Right lobe of liver (tissue), 4 donors: ENCODE results near the gene EYA3.

ENCODE experiments used
- POLR2A ChIP-seq: fragments of 450-650 bp; IDR thresholded peaks from one replicate; pipeline ENCODE4 v1.6.1; 2017; ENCODE audit warnings: antibody characterized with exemption, mild to moderate bottlenecking
- TF ChIP-seq, protein P1 (sequence below), 4 donors: fragments of 200-600 bp in 3 of 4; fragments of 450-650 bp in 1 of 4; IDR thresholded peaks; one replicate each; pipeline versions ENCODE4 v1.5.1 to v1.8.0; 2016 to 2022; ENCODE audit warnings: antibody characterized with exemption in 4 of 4, mild to moderate bottlenecking in 2 of 4
- donor health status: DM: no; HTN: no; CAD: no.
- donor health status: DM: no; HTN: no; CAD: no.
- donor health status: DM: no; HTN: yes; CAD: no.

GRCh38 chr1:27960762-27961645 lies 127.4 kb downstream of the EYA3 start:
- TF ChIP-seq, protein P1, sequence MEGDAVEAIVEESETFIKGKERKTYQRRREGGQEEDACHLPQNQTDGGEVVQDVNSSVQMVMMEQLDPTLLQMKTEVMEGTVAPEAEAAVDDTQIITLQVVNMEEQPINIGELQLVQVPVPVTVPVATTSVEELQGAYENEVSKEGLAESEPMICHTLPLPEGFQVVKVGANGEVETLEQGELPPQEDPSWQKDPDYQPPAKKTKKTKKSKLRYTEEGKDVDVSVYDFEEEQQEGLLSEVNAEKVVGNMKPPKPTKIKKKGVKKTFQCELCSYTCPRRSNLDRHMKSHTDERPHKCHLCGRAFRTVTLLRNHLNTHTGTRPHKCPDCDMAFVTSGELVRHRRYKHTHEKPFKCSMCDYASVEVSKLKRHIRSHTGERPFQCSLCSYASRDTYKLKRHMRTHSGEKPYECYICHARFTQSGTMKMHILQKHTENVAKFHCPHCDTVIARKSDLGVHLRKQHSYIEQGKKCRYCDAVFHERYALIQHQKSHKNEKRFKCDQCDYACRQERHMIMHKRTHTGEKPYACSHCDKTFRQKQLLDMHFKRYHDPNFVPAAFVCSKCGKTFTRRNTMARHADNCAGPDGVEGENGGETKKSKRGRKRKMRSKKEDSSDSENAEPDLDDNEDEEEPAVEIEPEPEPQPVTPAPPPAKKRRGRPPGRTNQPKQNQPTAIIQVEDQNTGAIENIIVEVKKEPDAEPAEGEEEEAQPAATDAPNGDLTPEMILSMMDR (IDR thresholded peaks at IDR 0.05), result no peak
- no peak for TF ChIP-seq POLR2A
